ENCODE results near the gene MDC1.
"Not testable (repeated sequence)": the region's sequence is repeated elsewhere in the genome, so short reads cannot be mapped to it uniquely, and the experiment has no call there.

MDC1 gene

GRCh38 chr6:30744054-30744805 is 27.1 kb upstream of the MDC1 start, which contains the start of gene IER3:
Gene IER3, minus strand, starts transcription at chr6:30744547. Its CDS starts 29 bp downstream, at chr6:30744518.
- DNase-seq = peak; percentile 47 to 49

GRCh38 chr6:30743099-30744053 is 26.3 kb upstream of the MDC1 start:
- peak in 1 of 2 experiments; percentile 60 for DNase-seq

- DNase-seq = peak; percentile 66 to 76
These were observed 25.4 kb upstream of the MDC1 start, which contains the start of gene FLOT1 for GRCh38 chr6:30742316-30743098. Gene FLOT1, minus strand, starts transcription at chr6:30742687. Its CDS starts 498 bp downstream, at chr6:30742189.

GRCh38 chr6:30741789-30742315 is 24.8 kb upstream of the MDC1 start:
- no peak for DNase-seq

- no peak for DNase-seq
These were observed 24.1 kb upstream of the MDC1 start for GRCh38 chr6:30741063-30741779.

- no peak for DNase-seq
These were observed 23.4 kb upstream of the MDC1 start for GRCh38 chr6:30740540-30740870.

- no peak for DNase-seq
These were observed 21.5 kb upstream of the MDC1 start for GRCh38 chr6:30738532-30738931.

- DNase-seq = no peak
These were observed 18.7 kb upstream of the MDC1 start for GRCh38 chr6:30735668-30736314.

GRCh38 chr6:30732237-30732943 is 15.3 kb upstream of the MDC1 start:
- DNase-seq = no peak

GRCh38 chr6:30730601-30731435 is 13.7 kb upstream of the MDC1 start:
- peak; percentile 91 to 92 for DNase-seq

- DNase-seq = peak in 1 of 2 experiments; percentile 29
These were observed 11.0 kb upstream of the MDC1 start for GRCh38 chr6:30727920-30728553.

- no peak for DNase-seq
These were observed 9.7 kb upstream of the MDC1 start for GRCh38 chr6:30726506-30727413.

GRCh38 chr6:30725713-30726505 is 8.8 kb upstream of the MDC1 start:
- DNase-seq = peak in 1 of 2 experiments; percentile 22

- DNase-seq = no peak
These were observed 8.0 kb upstream of the MDC1 start for GRCh38 chr6:30724906-30725667.

GRCh38 chr6:30723843-30724741 is 7.0 kb upstream of the MDC1 start:
- DNase-seq = not testable (repeated sequence)
